ENCODE measurements around the gene DRC7. TPM values are rescaled to one million over a fixed set of nuclear protein-coding genes. Genes with fewer than 3 reads are reported as not detected.

DRC7 gene
- total RNA-seq, 4 donors from 2014 or later: 0.22 to 7.1 TPM; not detected in 2

GRCh38 chr16:57672416-57672815 lies 22.2 kb upstream of the DRC7 start:
- intact Hi-C loops (cut with DNase I): no loop called here

GRCh38 chr16:57672824-57673223 lies 21.8 kb upstream of the DRC7 start:
- TF ChIP-seq, protein P1, sequence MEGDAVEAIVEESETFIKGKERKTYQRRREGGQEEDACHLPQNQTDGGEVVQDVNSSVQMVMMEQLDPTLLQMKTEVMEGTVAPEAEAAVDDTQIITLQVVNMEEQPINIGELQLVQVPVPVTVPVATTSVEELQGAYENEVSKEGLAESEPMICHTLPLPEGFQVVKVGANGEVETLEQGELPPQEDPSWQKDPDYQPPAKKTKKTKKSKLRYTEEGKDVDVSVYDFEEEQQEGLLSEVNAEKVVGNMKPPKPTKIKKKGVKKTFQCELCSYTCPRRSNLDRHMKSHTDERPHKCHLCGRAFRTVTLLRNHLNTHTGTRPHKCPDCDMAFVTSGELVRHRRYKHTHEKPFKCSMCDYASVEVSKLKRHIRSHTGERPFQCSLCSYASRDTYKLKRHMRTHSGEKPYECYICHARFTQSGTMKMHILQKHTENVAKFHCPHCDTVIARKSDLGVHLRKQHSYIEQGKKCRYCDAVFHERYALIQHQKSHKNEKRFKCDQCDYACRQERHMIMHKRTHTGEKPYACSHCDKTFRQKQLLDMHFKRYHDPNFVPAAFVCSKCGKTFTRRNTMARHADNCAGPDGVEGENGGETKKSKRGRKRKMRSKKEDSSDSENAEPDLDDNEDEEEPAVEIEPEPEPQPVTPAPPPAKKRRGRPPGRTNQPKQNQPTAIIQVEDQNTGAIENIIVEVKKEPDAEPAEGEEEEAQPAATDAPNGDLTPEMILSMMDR (IDR thresholded peaks at IDR 0.05): no peak
- TF ChIP-seq POLR2A (IDR thresholded peaks at IDR 0.05): no peak
- Histone ChIP-seq H3K4me1 (no peaks in the 10 kb centered on the region), H3K9me3 (no peaks in the 10 kb centered on the region), H3K36me3 (no peaks in the 10 kb centered on the region), H3K4me3 (replicated peaks in 1 of 3) (no peak overlapping the region), H3K27ac (no peak overlapping the region), H3K27me3 (no peaks in the 10 kb centered on the region)
- no peak for DNase-seq
- intact Hi-C loops (cut with DNase I): no loop called here
- 91 to 98% methylated on average over 2 of the region's 2 CpGs for WGBS, 2 donors

More at GRCh38 chr16:57672416-57672815, 22.2 kb upstream of the DRC7 start:
- Histone ChIP-seq H3K4me3 (replicated peaks in 1 of 3) (no peak overlapping the region), H3K27me3 (no peaks in the 10 kb centered on the region), H3K9me3 (no peaks in the 10 kb centered on the region), H3K4me1 (no peaks in the 10 kb centered on the region), H3K36me3 (no peaks in the 10 kb centered on the region), H3K27ac (no peak overlapping the region)
- 66 to 73% methylated on average over 3 of the region's 3 CpGs for WGBS, 2 donors
- no peak for DNase-seq
- no peak for TF ChIP-seq POLR2A (IDR thresholded peaks at IDR 0.05)

DNA sequence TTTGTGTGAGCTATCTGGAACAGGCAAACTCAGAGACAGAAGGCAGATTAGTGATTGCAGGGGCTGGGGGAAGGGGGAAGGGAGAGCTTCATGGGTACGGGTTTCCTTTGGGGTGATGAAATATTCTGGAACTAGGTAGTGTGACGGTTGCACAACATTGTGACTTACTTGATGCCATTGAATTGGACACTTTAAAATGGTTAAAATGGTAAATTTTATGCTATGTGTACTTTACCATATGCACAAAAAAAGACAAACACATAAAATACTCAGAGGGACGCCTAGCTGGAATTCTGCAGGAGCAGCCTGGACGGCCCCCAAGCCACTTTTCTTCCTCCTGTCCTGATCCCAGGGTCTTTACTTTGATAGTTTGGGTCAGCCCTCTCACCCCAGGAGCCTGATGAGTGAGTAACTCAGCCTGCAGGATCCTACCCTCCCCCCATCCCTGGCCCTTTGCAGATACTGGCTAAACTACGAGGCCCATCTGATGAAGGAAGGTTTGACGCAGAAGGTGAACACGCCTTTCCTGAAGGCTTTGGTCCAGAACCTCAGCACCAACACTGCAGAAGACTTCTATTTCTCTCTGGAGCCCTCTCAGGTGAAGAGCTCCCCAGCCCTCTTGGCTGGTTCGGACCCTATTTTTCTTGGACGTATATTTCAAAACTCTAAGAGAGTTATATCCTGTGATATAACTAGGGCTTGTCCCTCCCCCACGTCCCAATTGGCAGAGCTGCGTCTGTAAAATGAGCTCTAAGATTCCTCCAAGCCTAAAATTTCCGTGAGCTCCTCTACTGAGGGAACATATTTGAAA lies 18.7 kb upstream of the DRC7 start:
- DNase-seq: no peak
- Histone ChIP-seq H3K4me1 (no peaks in the 10 kb centered on the region), H3K9me3 (no peaks in the 10 kb centered on the region), H3K27ac (no peak overlapping the region), H3K27me3 (no peaks in the 10 kb centered on the region), H3K36me3 (no peaks in the 10 kb centered on the region), H3K4me3 (replicated peaks in 1 of 3) (no peak overlapping the region)
- 53 to 68% methylated on average over 10 to 12 of the region's 12 CpGs for WGBS, 2 donors
- intact Hi-C loops (cut with DNase I): no loop called here
- no peak for TF ChIP-seq POLR2A (IDR thresholded peaks at IDR 0.05)
- TF ChIP-seq, protein P1 (IDR thresholded peaks at IDR 0.05): no peak

DNA sequence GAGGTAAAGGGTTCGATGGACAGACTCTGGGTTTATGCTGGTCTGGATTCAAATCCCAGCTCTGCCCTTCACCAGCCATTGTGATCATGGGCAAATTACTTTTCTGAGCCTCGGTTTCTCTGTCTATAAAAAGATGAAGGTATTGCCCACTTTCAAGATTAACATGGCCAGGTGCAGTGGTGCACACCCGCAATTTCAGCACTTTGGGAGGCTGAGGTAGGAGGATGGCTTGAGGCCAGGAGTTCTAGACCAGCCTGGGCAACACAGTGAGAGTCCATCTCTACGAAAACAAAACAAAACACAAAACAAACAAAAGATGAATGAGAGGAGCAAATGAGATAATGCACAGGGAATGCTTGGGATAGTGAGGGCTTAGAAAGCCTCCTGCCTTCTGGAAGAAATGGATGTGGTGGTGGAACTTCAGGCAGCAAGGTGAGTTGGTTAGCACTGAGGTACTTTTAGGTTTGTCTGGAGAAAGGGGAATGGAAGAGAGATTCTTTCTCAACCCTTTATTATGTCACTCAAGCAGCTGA lies 18.0 kb upstream of the DRC7 start:
- DNase-seq: no peak
- TF ChIP-seq POLR2A (IDR thresholded peaks at IDR 0.05): no peak
- 78 to 88% methylated on average over 4 of the region's 4 CpGs for WGBS, 2 donors
- no peak overlapping the region for H3K4me3 ChIP-seq (replicated peaks in 1 of 3)
- no peak overlapping the region for H3K27ac ChIP-seq
- no peaks in the 10 kb centered on the region for H3K36me3 ChIP-seq
- intact Hi-C loops (cut with DNase I): no loop called here
- no peaks in the 10 kb centered on the region for H3K4me1 ChIP-seq
- no peaks in the 10 kb centered on the region for H3K9me3 ChIP-seq
- no peaks in the 10 kb centered on the region for H3K27me3 ChIP-seq

DNA sequence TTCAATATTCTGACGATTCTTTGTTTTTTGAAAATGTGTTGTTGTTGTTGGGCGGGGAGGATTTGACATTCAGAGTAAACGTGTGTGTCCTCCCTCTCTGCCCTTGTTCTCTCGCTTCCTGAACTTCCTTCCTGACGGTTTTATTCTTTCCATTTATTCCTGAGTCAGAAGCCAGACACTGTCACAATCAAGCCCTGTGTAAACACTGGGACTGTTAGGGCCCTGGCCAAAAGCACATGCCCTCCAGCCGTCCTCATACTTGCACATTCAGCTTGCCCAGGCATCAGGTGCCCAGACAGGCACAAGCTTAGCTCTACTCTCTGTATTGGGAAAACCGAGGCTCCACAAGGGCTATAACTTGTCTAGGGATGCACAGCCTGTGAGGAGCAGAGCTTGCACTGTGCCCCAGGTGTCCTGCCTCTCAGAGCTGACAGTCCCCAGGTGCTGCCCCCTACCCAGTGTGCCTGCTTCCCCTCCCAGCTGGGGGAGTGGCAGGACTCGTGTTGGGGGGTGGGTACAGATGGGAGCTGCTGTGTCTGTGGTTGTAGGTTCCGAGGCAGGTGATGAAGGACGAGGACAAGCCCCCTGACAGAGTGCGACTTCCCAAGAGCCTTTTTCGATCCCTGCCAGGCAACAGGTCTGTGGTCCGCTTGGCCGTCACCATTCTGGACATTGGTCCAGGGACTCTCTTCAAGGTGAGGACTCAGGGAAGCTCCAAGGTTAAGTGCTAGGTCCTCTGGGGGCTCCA lies 16.8 kb upstream of the DRC7 start:
- TF ChIP-seq, protein P1 (IDR thresholded peaks at IDR 0.05): no peak
- TF ChIP-seq POLR2A (IDR thresholded peaks at IDR 0.05): no peak
- Histone ChIP-seq H3K4me3 (replicated peaks in 1 of 3) (no peak overlapping the region), H3K4me1 (no peaks in the 10 kb centered on the region), H3K27ac (no peak overlapping the region), H3K27me3 (no peaks in the 10 kb centered on the region), H3K9me3 (no peaks in the 10 kb centered on the region), H3K36me3 (no peaks in the 10 kb centered on the region)
- intact Hi-C loops (cut with DNase I): no loop called here
- WGBS, 2 donors: 56 to 62% methylated on average over 11 to 14 of the region's 14 CpGs
- DNase-seq: peak in 1 of 2 donors; percentile 35

Measured in thyroid gland (tissue), 4 donors.